ENCODE results near the gene CDK15. TPM values are rescaled to one million over a fixed set of nuclear protein-coding genes. Genes with fewer than 3 reads are reported as not detected.

The CDK15 gene
- total and polyA plus RNA-seq, 5 donors from 2014 or later, result not detected

DNA sequence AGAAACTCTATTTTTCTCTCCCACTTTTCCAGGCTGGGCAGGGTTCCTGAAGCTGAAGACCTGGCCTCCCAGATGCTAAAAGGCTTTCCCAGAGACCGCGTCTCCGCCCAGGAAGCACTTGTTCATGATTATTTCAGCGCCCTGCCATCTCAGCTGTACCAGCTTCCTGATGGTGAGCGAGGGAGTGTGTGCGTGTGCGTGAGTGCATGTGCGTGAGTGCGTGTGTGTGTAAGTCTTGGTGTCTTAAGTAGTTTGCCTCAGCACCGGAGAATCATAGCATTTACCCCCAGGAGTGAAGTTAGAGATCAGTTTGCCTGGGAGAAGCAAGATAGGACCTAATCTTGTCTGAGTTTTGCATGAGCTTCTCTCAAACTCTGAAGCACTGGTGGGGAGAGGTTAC lies 73.7 kb downstream of the CDK15 start:
- Histone ChIP-seq H3K4me3 (ENCODE audit: low read depth, low read length) (no peak overlapping the region), H3K4me1 (ENCODE audit: control insufficient read depth, insufficient read depth, low read length, poor library complexity, severe bottlenecking) (no peaks in the 10 kb centered on the region), H3K27me3 (ENCODE audit: control insufficient read depth, insufficient read depth, low read length) (peaks cover 9% of the 10 kb centered on the region), H3K27ac (ENCODE audit: insufficient read depth, low read length, poor library complexity, severe bottlenecking) (no peak overlapping the region), H3K9me3 (ENCODE audit: control insufficient read depth in 2 of 2, low read length in 2 of 2) (no peaks in the 10 kb centered on the region), H3K36me3 (ENCODE audit: control insufficient read depth, insufficient read depth, low read length) (no peaks in the 10 kb centered on the region)
- no peak for ATAC-seq (ENCODE audit: low read depth in 2 of 2)
- no peaks in the 10 kb centered on the region for H3K36me3 Mint-ChIP-seq
- H3K9me3 Mint-ChIP-seq, result peaks cover 0 to 6% (median 0%) of the 10 kb centered on the region in 7 donors
- no peak overlapping the region for H3K4me3 Mint-ChIP-seq
- DNase-seq, result no peak
- peaks cover 0 to 8% (median 2%) of the 10 kb centered on the region in 4 donors for H3K4me1 Mint-ChIP-seq
- no peak overlapping the region for H3K27ac Mint-ChIP-seq
- H3K27me3 Mint-ChIP-seq, result peaks cover 73% of the 10 kb centered on the region

DNA sequence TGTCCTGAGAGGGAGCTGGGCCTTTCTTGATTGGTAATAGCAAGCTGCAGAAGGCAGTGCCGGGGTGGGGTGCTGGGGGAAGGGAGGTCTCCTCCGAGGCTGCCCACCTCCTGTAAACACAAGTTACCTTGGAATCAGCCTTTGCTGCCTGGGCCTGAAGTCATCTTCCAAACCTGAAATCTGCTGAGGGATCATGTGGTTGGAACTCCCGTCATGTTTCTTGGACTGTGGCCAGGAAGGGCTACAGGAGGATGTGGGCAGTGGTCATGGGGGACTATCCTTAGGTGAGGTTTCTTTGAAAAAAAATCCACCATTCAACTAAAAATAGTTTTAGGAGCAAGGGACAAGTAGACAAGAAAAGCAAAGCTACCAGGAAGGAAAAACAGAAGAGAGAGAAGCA lies 74.2 kb downstream of the CDK15 start:
- no peaks in the 10 kb centered on the region for H3K4me1 ChIP-seq (ENCODE audit: control insufficient read depth, insufficient read depth, low read length, poor library complexity, severe bottlenecking)
- Mint-ChIP-seq H3K36me3 (no peaks in the 10 kb centered on the region), H3K9me3 (peaks cover 0 to 6% (median 0%) of the 10 kb centered on the region in 7 donors), H3K4me3 (no peak overlapping the region), H3K27me3 (peaks cover 73% of the 10 kb centered on the region), H3K4me1 (peaks cover 0 to 8% (median 2%) of the 10 kb centered on the region in 4 donors), H3K27ac (no peak overlapping the region)
- H3K27ac ChIP-seq (ENCODE audit: insufficient read depth, low read length, poor library complexity, severe bottlenecking), result no peak overlapping the region
- ATAC-seq (ENCODE audit: low read depth in 2 of 2) (no peak), DNase-seq (no peak)
- peaks cover 13% of the 10 kb centered on the region for H3K27me3 ChIP-seq (ENCODE audit: control insufficient read depth, insufficient read depth, low read length)
- no peak overlapping the region for H3K4me3 ChIP-seq (ENCODE audit: low read depth, low read length)
- no peaks in the 10 kb centered on the region for H3K9me3 ChIP-seq (ENCODE audit: control insufficient read depth in 2 of 2, low read length in 2 of 2)
- H3K36me3 ChIP-seq (ENCODE audit: control insufficient read depth, insufficient read depth, low read length), result no peaks in the 10 kb centered on the region

DNA sequence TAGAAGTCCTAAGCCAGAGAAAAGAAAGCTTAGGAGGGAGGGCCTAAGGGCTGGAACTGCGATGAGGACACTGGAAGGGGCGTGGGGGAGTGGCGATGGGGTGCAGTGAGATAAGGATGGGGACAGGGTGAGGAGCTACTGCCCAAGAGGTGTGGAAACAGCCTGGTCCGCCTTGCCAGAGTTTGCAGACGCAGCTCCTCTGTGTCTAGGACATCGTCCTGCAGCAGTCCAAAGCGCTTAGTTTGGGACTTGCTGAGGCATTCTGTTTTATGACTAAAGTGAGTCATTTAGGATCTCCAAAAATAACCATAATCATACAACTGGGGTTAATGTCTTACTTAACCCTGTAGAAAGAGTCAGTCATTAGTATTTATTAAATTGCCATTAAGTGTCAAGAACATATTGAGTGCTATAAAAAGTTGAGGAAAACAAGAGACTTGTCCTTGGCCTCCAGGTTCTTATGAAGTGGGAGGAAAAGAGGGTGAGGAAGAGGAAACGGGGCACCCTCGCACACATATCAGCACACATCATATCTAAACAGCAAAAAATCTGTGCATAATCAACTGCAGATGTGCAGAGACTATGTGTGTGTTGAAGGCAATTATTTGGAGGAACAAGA lies 74.8 kb downstream of the CDK15 start:
- H3K4me1 ChIP-seq (ENCODE audit: control insufficient read depth, insufficient read depth, low read length, poor library complexity, severe bottlenecking), result no peaks in the 10 kb centered on the region
- no peak overlapping the region for H3K4me3 Mint-ChIP-seq
- no peak overlapping the region for H3K27ac Mint-ChIP-seq
- H3K27me3 ChIP-seq (ENCODE audit: control insufficient read depth, insufficient read depth, low read length), result peaks cover 15% of the 10 kb centered on the region
- ATAC-seq (ENCODE audit: low read depth in 2 of 2) (no peak), DNase-seq (no peak)
- H3K36me3 Mint-ChIP-seq, result no peaks in the 10 kb centered on the region
- H3K4me1 Mint-ChIP-seq, result peaks cover 0 to 8% (median 2%) of the 10 kb centered on the region in 4 donors
- H3K9me3 Mint-ChIP-seq, result peaks cover 0 to 6% (median 0%) of the 10 kb centered on the region in 7 donors
- H3K27me3 Mint-ChIP-seq, result peaks cover 68% of the 10 kb centered on the region
- H3K4me3 ChIP-seq (ENCODE audit: low read depth, low read length), result no peak overlapping the region
- no peaks in the 10 kb centered on the region for H3K36me3 ChIP-seq (ENCODE audit: control insufficient read depth, insufficient read depth, low read length)
- H3K27ac ChIP-seq (ENCODE audit: insufficient read depth, low read length, poor library complexity, severe bottlenecking), result no peak overlapping the region
- H3K9me3 ChIP-seq (ENCODE audit: control insufficient read depth in 2 of 2, low read length in 2 of 2), result no peaks in the 10 kb centered on the region

GRCh38 chr2:201881741-201882140 lies 75.4 kb downstream of the CDK15 start:
- no peaks in the 10 kb centered on the region for H3K36me3 ChIP-seq (ENCODE audit: control insufficient read depth, insufficient read depth, low read length)
- DNase-seq (no peak), ATAC-seq (ENCODE audit: low read depth in 2 of 2) (no peak)
- no peaks in the 10 kb centered on the region for H3K36me3 Mint-ChIP-seq
- H3K27ac Mint-ChIP-seq, result no peak overlapping the region
- H3K9me3 Mint-ChIP-seq, result peaks cover 0 to 6% (median 0%) of the 10 kb centered on the region in 7 donors
- peaks cover 0 to 8% (median 2%) of the 10 kb centered on the region in 4 donors for H3K4me1 Mint-ChIP-seq
- H3K27ac ChIP-seq (ENCODE audit: insufficient read depth, low read length, poor library complexity, severe bottlenecking), result no peak overlapping the region
- H3K27me3 ChIP-seq (ENCODE audit: control insufficient read depth, insufficient read depth, low read length), result peaks cover 16% of the 10 kb centered on the region
- H3K4me3 Mint-ChIP-seq, result no peak overlapping the region
- H3K27me3 Mint-ChIP-seq, result peaks cover 65% of the 10 kb centered on the region
- no peak overlapping the region for H3K4me3 ChIP-seq (ENCODE audit: low read depth, low read length)
- H3K9me3 ChIP-seq (ENCODE audit: control insufficient read depth in 2 of 2, low read length in 2 of 2), result no peaks in the 10 kb centered on the region
- H3K4me1 ChIP-seq (ENCODE audit: control insufficient read depth, insufficient read depth, low read length, poor library complexity, severe bottlenecking), result no peaks in the 10 kb centered on the region

DNA sequence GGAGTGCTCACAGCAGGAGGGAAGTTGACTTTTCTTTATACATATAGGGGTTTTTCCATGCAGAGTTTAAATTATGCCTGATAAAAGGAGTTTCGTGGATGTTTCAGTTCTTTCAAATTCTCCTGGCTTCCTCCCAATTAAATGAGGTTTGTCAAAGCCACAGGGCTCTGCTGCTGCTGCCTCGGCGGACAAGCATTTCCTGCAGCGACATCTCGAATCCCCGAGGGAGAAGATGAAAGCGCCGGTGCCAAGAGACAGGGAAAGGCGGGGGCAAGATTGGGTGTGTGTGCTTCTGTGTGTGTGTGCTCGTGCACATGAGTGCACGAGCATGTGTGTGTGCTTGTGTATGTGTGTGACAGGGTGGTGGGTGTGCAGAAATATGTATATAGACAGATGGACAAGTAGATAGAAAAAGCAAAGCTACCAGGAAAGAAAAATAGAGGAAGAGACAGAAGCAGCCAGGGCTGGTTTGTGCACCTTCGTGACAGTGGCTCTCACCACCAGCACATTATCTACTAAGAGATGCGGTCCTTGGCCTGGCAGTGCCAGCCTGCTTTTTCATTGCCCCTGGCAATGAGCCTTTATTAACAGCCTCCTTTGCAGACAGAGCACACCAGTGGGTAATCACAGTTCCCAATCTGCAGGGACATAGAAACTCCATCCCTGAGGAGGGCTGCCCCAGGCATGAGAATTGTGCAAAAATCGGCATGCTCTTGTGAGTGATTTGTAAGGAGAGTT lies 76.2 kb downstream of the CDK15 start:
- Histone ChIP-seq H3K27ac (ENCODE audit: insufficient read depth, low read length, poor library complexity, severe bottlenecking) (no peak overlapping the region), H3K9me3 (ENCODE audit: control insufficient read depth in 2 of 2, low read length in 2 of 2) (no peaks in the 10 kb centered on the region), H3K27me3 (ENCODE audit: control insufficient read depth, insufficient read depth, low read length) (peaks cover 17% of the 10 kb centered on the region), H3K36me3 (ENCODE audit: control insufficient read depth, insufficient read depth, low read length) (no peaks in the 10 kb centered on the region), H3K4me1 (ENCODE audit: control insufficient read depth, insufficient read depth, low read length, poor library complexity, severe bottlenecking) (no peaks in the 10 kb centered on the region), H3K4me3 (ENCODE audit: low read depth, low read length) (no peak overlapping the region)
- no peak overlapping the region for H3K27ac Mint-ChIP-seq
- H3K36me3 Mint-ChIP-seq, result no peaks in the 10 kb centered on the region
- peak overlapping the region in 2 of 4 donors; percentile 9 to 34 for H3K4me3 Mint-ChIP-seq
- H3K27me3 Mint-ChIP-seq, result peaks cover 59% of the 10 kb centered on the region
- ATAC-seq (ENCODE audit: low read depth in 2 of 2), result no peak
- H3K9me3 Mint-ChIP-seq, result peaks cover 0 to 6% (median 0%) of the 10 kb centered on the region in 7 donors
- peak in 1 of 3 donors; percentile 8 for DNase-seq
- peaks cover 0 to 8% (median 2%) of the 10 kb centered on the region in 4 donors for H3K4me1 Mint-ChIP-seq

DNA sequence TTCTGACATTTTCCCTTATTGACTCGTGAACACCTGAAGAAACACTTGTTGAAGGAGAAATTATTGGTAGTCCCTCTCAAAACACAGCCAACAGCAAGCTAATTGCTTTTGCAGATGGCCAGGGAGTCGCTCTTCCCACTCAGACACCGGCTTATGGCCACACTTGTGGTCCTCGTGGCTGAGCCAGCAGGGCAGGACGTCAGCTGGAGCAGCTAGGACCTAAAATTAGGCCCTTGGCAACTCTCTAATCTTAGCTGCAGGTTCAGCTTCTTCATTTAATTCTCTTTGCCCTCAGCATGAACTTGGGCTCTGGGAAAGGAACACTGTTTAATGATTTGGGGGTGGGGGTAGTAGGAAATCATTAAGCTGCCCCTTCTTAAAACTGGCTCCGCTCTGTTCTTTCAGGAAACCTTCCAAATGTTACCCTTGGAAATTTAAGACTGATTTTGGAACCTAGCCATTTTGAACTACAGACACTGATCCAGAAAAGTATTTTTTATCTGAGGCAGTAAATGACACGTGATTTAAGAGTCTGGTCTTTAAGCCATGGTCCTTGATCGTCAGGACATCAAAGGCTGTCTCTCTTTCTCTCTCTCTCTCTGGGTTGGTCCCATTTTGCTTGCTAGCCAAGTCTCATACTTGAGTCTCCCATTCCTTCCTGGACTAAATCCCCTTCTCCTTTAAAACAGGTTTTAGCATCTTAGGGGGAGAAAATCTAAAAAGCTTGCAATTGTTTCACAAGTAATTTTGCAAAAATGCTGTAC lies 77.5 kb downstream of the CDK15 start:
- Histone ChIP-seq H3K36me3 (ENCODE audit: control insufficient read depth, insufficient read depth, low read length) (no peaks in the 10 kb centered on the region), H3K4me3 (ENCODE audit: low read depth, low read length) (no peak overlapping the region), H3K27me3 (ENCODE audit: control insufficient read depth, insufficient read depth, low read length) (peaks cover 19% of the 10 kb centered on the region), H3K9me3 (ENCODE audit: control insufficient read depth in 2 of 2, low read length in 2 of 2) (no peaks in the 10 kb centered on the region), H3K4me1 (ENCODE audit: control insufficient read depth, insufficient read depth, low read length, poor library complexity, severe bottlenecking) (no peaks in the 10 kb centered on the region), H3K27ac (ENCODE audit: insufficient read depth, low read length, poor library complexity, severe bottlenecking) (no peak overlapping the region)
- DNase-seq, result no peak
- Mint-ChIP-seq H3K4me3 (no peak overlapping the region), H3K27ac (no peak overlapping the region), H3K36me3 (no peaks in the 10 kb centered on the region), H3K4me1 (peaks cover 0 to 8% (median 2%) of the 10 kb centered on the region in 4 donors), H3K9me3 (peaks cover 0 to 6% (median 0%) of the 10 kb centered on the region in 7 donors), H3K27me3 (peaks cover 54% of the 10 kb centered on the region)
- ATAC-seq (ENCODE audit: low read depth in 2 of 2), result no peak

DNA sequence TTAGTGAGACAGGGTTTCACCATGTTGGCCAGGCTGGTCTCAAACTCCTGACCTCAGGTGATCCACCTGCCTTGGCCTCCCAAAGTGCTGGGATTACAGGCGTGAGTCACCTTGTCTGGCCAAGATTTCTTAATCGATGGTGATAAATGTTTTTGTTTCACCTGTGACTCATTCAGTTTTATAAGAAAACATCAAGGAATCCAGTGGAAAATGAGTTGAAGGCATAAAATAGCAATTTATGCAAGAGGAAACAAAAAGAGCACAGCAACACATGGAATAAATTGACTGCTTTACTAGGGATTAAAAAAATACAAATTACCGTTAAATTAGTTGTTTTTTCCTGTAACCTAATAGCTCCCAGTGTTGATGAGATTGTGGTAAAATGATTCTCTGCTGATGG lies 80.2 kb downstream of the CDK15 start:
- Histone ChIP-seq H3K9me3 (ENCODE audit: control insufficient read depth in 2 of 2, low read length in 2 of 2) (no peaks in the 10 kb centered on the region), H3K27me3 (ENCODE audit: control insufficient read depth, insufficient read depth, low read length) (peaks cover 16% of the 10 kb centered on the region), H3K4me3 (ENCODE audit: low read depth, low read length) (no peak overlapping the region), H3K4me1 (ENCODE audit: control insufficient read depth, insufficient read depth, low read length, poor library complexity, severe bottlenecking) (no peaks in the 10 kb centered on the region), H3K36me3 (ENCODE audit: control insufficient read depth, insufficient read depth, low read length) (no peaks in the 10 kb centered on the region), H3K27ac (ENCODE audit: insufficient read depth, low read length, poor library complexity, severe bottlenecking) (no peak overlapping the region)
- Mint-ChIP-seq H3K36me3 (no peaks in the 10 kb centered on the region), H3K4me3 (no peak overlapping the region), H3K27me3 (peaks cover 49% of the 10 kb centered on the region), H3K27ac (no peak overlapping the region), H3K9me3 (no peaks in the 10 kb centered on the region), H3K4me1 (peaks cover 0 to 8% (median 2%) of the 10 kb centered on the region in 4 donors)
- no peak for ATAC-seq (ENCODE audit: low read depth in 2 of 2)
- DNase-seq, result no peak
